Astrocyte of the cerebellum (primary cell): ENCODE measurements around the gene CREBZF.
A peak's percentile ranks its signal among the peaks of the same experiment; 100 is the strongest.
"Not testable (repeated sequence)": the region's sequence is repeated elsewhere in the genome, so short reads cannot be mapped to it uniquely, and the experiment has no call there.

ENCODE experiments used
- DNase-seq: peaks from one replicate; pipeline ENCODE4 v3.0.0-alpha.2; 2011; ENCODE audit warnings: low read depth
- H3K4me3 ChIP-seq: 2 replicates; pipeline ENCODE4 v1.5.1; 2011; ENCODE audit warnings: mild to moderate bottlenecking, low read depth, low read length, moderate library complexity
- in situ Hi-C: cut with HindIII; loops from 2 replicates; pipeline ENCODE4 v1.10.0; 2017; ENCODE audit warnings: low sequenced_read_pairs
- TF ChIP-seq, protein P1 (sequence below): IDR thresholded peaks from 2 replicates; pipeline ENCODE4 v1.5.1; 2012; ENCODE audit warnings: low read length, low read depth, moderate library complexity, mild to moderate bottlenecking; ENCODE audit errors: missing control alignments

CREBZF gene

GRCh38 chr11:85685125-85685819 is 20.3 kb upstream of the CREBZF start:
- TF ChIP-seq, protein P1, sequence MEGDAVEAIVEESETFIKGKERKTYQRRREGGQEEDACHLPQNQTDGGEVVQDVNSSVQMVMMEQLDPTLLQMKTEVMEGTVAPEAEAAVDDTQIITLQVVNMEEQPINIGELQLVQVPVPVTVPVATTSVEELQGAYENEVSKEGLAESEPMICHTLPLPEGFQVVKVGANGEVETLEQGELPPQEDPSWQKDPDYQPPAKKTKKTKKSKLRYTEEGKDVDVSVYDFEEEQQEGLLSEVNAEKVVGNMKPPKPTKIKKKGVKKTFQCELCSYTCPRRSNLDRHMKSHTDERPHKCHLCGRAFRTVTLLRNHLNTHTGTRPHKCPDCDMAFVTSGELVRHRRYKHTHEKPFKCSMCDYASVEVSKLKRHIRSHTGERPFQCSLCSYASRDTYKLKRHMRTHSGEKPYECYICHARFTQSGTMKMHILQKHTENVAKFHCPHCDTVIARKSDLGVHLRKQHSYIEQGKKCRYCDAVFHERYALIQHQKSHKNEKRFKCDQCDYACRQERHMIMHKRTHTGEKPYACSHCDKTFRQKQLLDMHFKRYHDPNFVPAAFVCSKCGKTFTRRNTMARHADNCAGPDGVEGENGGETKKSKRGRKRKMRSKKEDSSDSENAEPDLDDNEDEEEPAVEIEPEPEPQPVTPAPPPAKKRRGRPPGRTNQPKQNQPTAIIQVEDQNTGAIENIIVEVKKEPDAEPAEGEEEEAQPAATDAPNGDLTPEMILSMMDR, result no peak
- in situ Hi-C loops, result no loop called here
- H3K4me3 ChIP-seq, result peak overlapping the region; percentile 38
- no peak for DNase-seq

- no peak for DNase-seq
- peak overlapping the region; percentile 52 for H3K4me3 ChIP-seq
- TF ChIP-seq, protein P1, result no peak
- in situ Hi-C loops, result no loop called here
Observed at GRCh38 chr11:85682330-85683305, 17.7 kb upstream of the CREBZF start.

GRCh38 chr11:85680897-85681296 is 16.0 kb upstream of the CREBZF start:
- in situ Hi-C loops, result no loop called here
- no peak for DNase-seq
- TF ChIP-seq, protein P1, result no peak
- no peak overlapping the region for H3K4me3 ChIP-seq

DNA sequence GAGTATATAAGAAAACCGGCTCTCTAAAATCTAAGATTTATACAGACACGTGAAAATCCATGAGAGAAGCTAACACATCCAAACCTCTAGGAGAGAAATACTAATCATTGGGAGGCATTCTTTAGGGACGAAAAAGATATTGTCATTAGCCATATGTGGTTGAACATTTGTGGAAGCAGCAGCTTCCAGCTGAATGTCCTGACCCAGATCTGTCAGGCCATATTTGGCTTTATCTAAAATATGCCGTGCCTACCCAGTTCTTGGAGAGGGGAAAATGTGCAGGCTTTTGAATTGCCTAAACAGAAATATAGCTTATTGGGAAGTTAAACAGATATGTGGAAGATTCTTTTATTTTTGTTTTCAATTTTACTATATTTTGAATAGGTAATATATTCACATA is 14.6 kb upstream of the CREBZF start:
- DNase-seq, result no peak
- TF ChIP-seq, protein P1, result no peak
- in situ Hi-C loops, result no loop called here
- no peak overlapping the region for H3K4me3 ChIP-seq

- DNase-seq, result no peak
- in situ Hi-C loops, result no loop called here
- TF ChIP-seq, protein P1, result no peak
Observed at GRCh38 chr11:85673393-85673792, 8.5 kb upstream of the CREBZF start.

GRCh38 chr11:85672105-85672902 is 7.4 kb upstream of the CREBZF start:
- in situ Hi-C loops, result no loop called here
- TF ChIP-seq, protein P1, result no peak
- no peak overlapping the region for H3K4me3 ChIP-seq
- no peak for DNase-seq

More at GRCh38 chr11:85673393-85673792, 8.5 kb upstream of the CREBZF start:
- no peak overlapping the region for H3K4me3 ChIP-seq

DNA sequence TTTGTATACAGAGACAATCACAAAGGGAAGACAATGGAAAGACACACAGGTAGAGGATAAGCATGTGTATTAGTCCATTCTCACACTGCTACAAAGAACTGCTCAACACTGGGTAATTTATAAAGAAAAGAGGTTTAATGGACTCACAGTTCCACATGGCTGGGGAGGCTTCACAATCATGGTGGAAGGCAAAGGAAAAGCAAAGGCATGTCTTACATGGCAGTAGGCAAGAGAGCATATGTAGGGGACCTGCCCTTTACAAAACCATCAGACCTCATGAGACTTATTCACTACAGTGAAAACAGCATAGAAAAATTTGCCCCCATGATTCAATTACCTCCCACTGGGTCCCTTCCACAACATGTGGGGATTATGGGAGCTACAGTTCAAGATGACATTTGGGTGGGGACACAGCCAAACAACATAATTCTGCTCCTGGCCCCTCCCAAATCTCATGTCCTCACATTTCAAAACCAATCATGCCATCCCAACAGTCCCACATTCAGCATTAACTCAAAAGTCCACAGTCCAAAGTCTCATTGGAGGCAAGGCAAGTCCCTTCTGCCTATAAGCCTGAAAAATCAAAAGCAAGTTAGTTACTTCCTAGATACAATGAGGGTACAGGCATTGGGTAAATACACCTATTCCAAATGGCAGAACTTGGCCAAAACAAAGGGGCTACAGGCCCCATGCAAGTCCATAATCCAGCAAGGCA is 6.2 kb upstream of the CREBZF start:
- DNase-seq, in situ Hi-C loops, H3K4me3 ChIP-seq: not testable (repeated sequence)
